Measurements from ENCODE around the gene ADAMTS16. TPM values are rescaled to one million over a fixed set of nuclear protein-coding genes. Genes with fewer than 3 reads are reported as not detected.
A peak's percentile ranks its signal among the peaks of the same experiment; 100 is the strongest.

The ADAMTS16 gene
- not detected in 2 replicates for total RNA-seq (2011; cell fraction: chromatin; rRNA removed; ENCODE audit: low replicate concordance)
- not detected in 2 replicates for total RNA-seq (2011; cell fraction: nucleolus; rRNA removed)
- total RNA-seq (2011; cell fraction: nucleoplasm; rRNA removed) = not detected in 2 replicates
- total RNA-seq (2014; rRNA removed) = not detected in 2 replicates
- total RNA-seq (2014; rRNA removed; fragmentation: Illumina TruSeq; extraction: Trizol) = not detected in 2 replicates
- not detected in 2 replicates for total RNA-seq (2015; rRNA removed; fragmentation: Illumina TruSeq; extraction: Trizol)
- 0.07 TPM in 1 of 2 replicates, not detected in the other for total RNA-seq (2021)
- not detected in 2 replicates for polyA plus RNA-seq (2011; rRNA removed)
- 0.03 TPM in 1 of 2 replicates, not detected in the other for polyA plus RNA-seq (2011; cell fraction: cytosol; rRNA removed)
- polyA plus RNA-seq (2011; cell fraction: nucleus; rRNA removed) = not detected in 2 replicates
- polyA plus RNA-seq (2012) = 0.10 TPM in 1 of 2 replicates, not detected in the other
- not detected in 2 replicates for polyA plus RNA-seq (2014; fragmentation: Illumina TruSeq; extraction: Trizol)
- polyA plus RNA-seq (2014; fragmentation: Nextera tagmentation; extraction: Ambion mirVana) = not detected
- polyA plus RNA-seq (2014; rRNA removed) = not detected in 2 replicates
- polyA minus RNA-seq (2011; rRNA and poly(A)+ RNA removed) = not detected in 2 replicates
- polyA minus RNA-seq (2011; cell fraction: cytosol; rRNA and poly(A)+ RNA removed) = not detected in 2 replicates
- polyA minus RNA-seq (2011; cell fraction: nucleus; rRNA and poly(A)+ RNA removed) = not detected in 2 replicates
- Bru-seq, nascent RNA = percentile 4 among the genes with signal in this experiment
- BruChase-seq, experiment 1, labeled RNA remaining after a 2-hour chase = percentile 3 among the genes with signal in this experiment
- percentile 5 among the genes with signal in this experiment for BruChase-seq, experiment 2, labeled RNA remaining after a 6-hour chase
- long read RNA-seq, experiment 1 = 0 reads
- long read RNA-seq, experiment 2 = 0 reads
- long read RNA-seq, experiment 3 = 0 reads

- Histone ChIP-seq H3K9me3 (replicated peaks; ENCODE audit: control insufficient read depth, insufficient read depth, low read depth, low read length) (no peaks in the 10 kb centered on the region), H3K27ac (ENCODE audit: extremely low read depth, low read depth, low read length) (no peak within 1 kb of the TSS), H3K4me1 (replicated peaks in 1 of 2; ENCODE audit: control insufficient read depth in 2 of 2, insufficient read depth in 2 of 2, low read length in 2 of 2) (peaks cover 0 to 6% of the 10 kb centered on the region in 2 experiments; a peak in 1 of 5 replicates), H3K36me3 (ENCODE audit: control insufficient read depth, insufficient read depth, low read length) (no peaks in the 10 kb centered on the region), H3K79me2 (ENCODE audit: control insufficient read depth, insufficient read depth, low read length) (no peaks in the 10 kb centered on the region), H3K9me1 (ENCODE audit: control insufficient read depth, insufficient read depth, low read length) (no peaks in the 10 kb centered on the region), H3K4me3 (no peak within 1 kb of the TSS), H3K9ac (ENCODE audit: insufficient read depth in 1 of 2, low read depth in 2 of 2, low read length in 2 of 2) (no peak within 1 kb of the TSS), H3K4me2 (ENCODE audit: insufficient read depth, low read length) (no peak within 1 kb of the TSS), H3K27me3 (ENCODE audit: control insufficient read depth in 2 of 2, insufficient read depth in 2 of 2, low read length in 2 of 2) (peaks cover 7 to 16% of the 10 kb centered on the region in 2 experiments; a peak in 4 of 5 replicates), H4K20me1 (replicated peaks; ENCODE audit: control insufficient read depth, insufficient read depth, low read length) (no peaks in the 10 kb centered on the region), H2AFZ (ENCODE audit: low read depth, low read length) (no peak within 1 kb of the TSS)
- ATAC-seq = 0 out of 3 replicates have a peak, but pooled peaks have one; percentile 24
- intact Hi-C loops (cut with micrococcal nuclease) = loop anchor here (5.0 kb wide), 1 partner anchor 263 kb away; no protein-coding TSS in a partner anchor
- ChIA-PET CTCF (ENCODE audit: low intra/inter-chr PET ratio) (interaction anchor here (3.0 kb wide), 1 partner anchor 279 kb away, joined by 26 read pairs; no protein-coding TSS in a partner anchor), POLR2A (interaction anchor here (0.6 to 0.8 kb wide), 2 partner anchors 25 to 1410 kb away, joined by 3 read pairs; no protein-coding TSS in a partner anchor)
- 19% methylated on average over 57 of the region's 76 CpGs for WGBS (ENCODE audit: insufficient coverage, low coverage, missing lambda C conversion rate)
- BruUV-seq (replicated peaks) = no TSS peak
- no peak for FAIRE-seq
- in situ Hi-C loops (cut with MboI) = no loop called here
- DNase-seq (ENCODE audit: extremely low read depth in 1 of 4, low spot score in 3 of 4) = no peak
- TF ChIP-seq NCOA2 (IDR thresholded peaks at IDR 0.05; ENCODE audit: partially characterized antibody in 2 of 2) (no peak), SREBF2 (CRISPR knock-in tag; IDR thresholded peaks at IDR 0.05) (no peak), ZEB2 (IDR thresholded peaks at IDR 0.05) (no peak), BCLAF1 (IDR thresholded peaks at IDR 0.05; ENCODE audit: borderline replicate concordance in 1 of 2, control insufficient read depth in 1 of 2, low read depth in 2 of 2, low read length in 1 of 2) (no peak), ZNF184 (CRISPR knock-in tag; IDR thresholded peaks at IDR 0.05) (no peak), HBP1 (CRISPR knock-in tag; IDR thresholded peaks at IDR 0.05) (no peak), NR2C1 (IDR thresholded peaks at IDR 0.05) (no peak), NR2C1 (tag; IDR thresholded peaks at IDR 0.05) (no peak), TFAP4 (CRISPR knock-in tag; IDR thresholded peaks at IDR 0.05; ENCODE audit: borderline replicate concordance) (no peak)
These were observed at the start of gene ADAMTS16 for GRCh38 chr5:5139777-5140478. ADAMTS16 (plus strand) TSS chr5:5140330; CDS start chr5:5140468, 138 bp downstream.
